Kidney epithelial cell (primary cell): Measurements from ENCODE around the gene HSD17B2. TPM values are rescaled to one million over a fixed set of nuclear protein-coding genes. Genes with fewer than 3 reads are reported as not detected.
"Not testable (repeated sequence)": the region's sequence is repeated elsewhere in the genome, so short reads cannot be mapped to it uniquely, and the experiment has no call there.

Experiments
- DNase-seq: peaks from one replicate; pipeline ENCODE4 v3.0.0-alpha.2; 2010; ENCODE audit warnings: low read depth
- H3K27me3 ChIP-seq: 2 replicates; pipeline ENCODE4 v1.6.0; 2011; ENCODE audit warnings: low read length; ENCODE audit not compliant: control insufficient read depth, insufficient read depth
- H3K36me3 ChIP-seq: 2 replicates; pipeline ENCODE4 v1.5.1; 2011; ENCODE audit warnings: low read length; ENCODE audit not compliant: control insufficient read depth, insufficient read depth
- H3K4me3 ChIP-seq: 2 replicates; pipeline ENCODE4 v1.5.1; 2011; ENCODE audit warnings: low read depth, mild to moderate bottlenecking, control low read depth, low read length
- CTCF ChIP-seq: IDR thresholded peaks from 2 replicates; pipeline ENCODE4 v1.5.1; 2011; ENCODE audit warnings: mild to moderate bottlenecking, moderate library complexity, low read length, control low read depth, inconsistent platforms; ENCODE audit not compliant: insufficient read depth, poor library complexity, severe bottlenecking
- total RNA-seq: library from RNA; depleted of rRNA; stranded (reverse); fragments of >200 nt; gene quantifications from 2 replicates; pipeline ENCODE4 v1.2.3, GENCODE V29; 2015

HSD17B2 gene
- total RNA-seq, 1 donor from 2014 or later = not detected

- no peak for DNase-seq
- no peaks in the 10 kb centered on the region for H3K27me3 ChIP-seq
- H3K4me3 ChIP-seq = no peak overlapping the region
- no peaks in the 10 kb centered on the region for H3K36me3 ChIP-seq
- no peak for TF ChIP-seq CTCF
These were observed 103.6 kb downstream of the HSD17B2 start for GRCh38 chr16:82138478-82139285.

GRCh38 chr16:82139286-82139571 is 104.2 kb downstream of the HSD17B2 start:
- not testable (repeated sequence) for H3K27me3 ChIP-seq, H3K4me3 ChIP-seq, H3K36me3 ChIP-seq, DNase-seq

GRCh38 chr16:82146556-82146955 is 111.5 kb downstream of the HSD17B2 start:
- no peak for DNase-seq
- H3K36me3 ChIP-seq = no peaks in the 10 kb centered on the region
- no peak overlapping the region for H3K4me3 ChIP-seq
- TF ChIP-seq CTCF = no peak
- no peaks in the 10 kb centered on the region for H3K27me3 ChIP-seq

- TF ChIP-seq CTCF = no peak
- H3K36me3 ChIP-seq = no peaks in the 10 kb centered on the region
- DNase-seq = no peak
- H3K4me3 ChIP-seq = no peak overlapping the region
- no peaks in the 10 kb centered on the region for H3K27me3 ChIP-seq
These were observed 111.9 kb downstream of the HSD17B2 start for GRCh38 chr16:82146957-82147356.

- no peak overlapping the region for H3K4me3 ChIP-seq
- no peaks in the 10 kb centered on the region for H3K36me3 ChIP-seq
- DNase-seq = no peak
- no peak for TF ChIP-seq CTCF
- H3K27me3 ChIP-seq = no peaks in the 10 kb centered on the region
These were observed 112.5 kb downstream of the HSD17B2 start for GRCh38 chr16:82147546-82147945.

Other genes with a start within 250 kb of the HSD17B2 start
- 9.5 and 15.0 TPM in 2 replicates for gene SDR42E1, start 23.8 kb upstream of the HSD17B2 start, total RNA-seq
- 33.7 and 37.1 TPM in 2 replicates for gene MPHOSPH6, start 135.0 kb downstream of the HSD17B2 start, total RNA-seq